Omental fat pad (tissue), 4 donors: ENCODE measurements around the gene UCK2. TPM values are rescaled to one million over a fixed set of nuclear protein-coding genes. Genes with fewer than 3 reads are reported as not detected.

Experiments used
- ATAC-seq: fragments of 150-250 bp; one replicate; pipeline ENCODE4 v1.9.1; 2016; ENCODE audit warnings: mild to moderate bottlenecking, moderate library complexity; ENCODE audit not compliant: low FRiP score
- DNase-seq: peaks from one replicate; pipeline ENCODE4 v3.0.0-alpha.2; 2019; ENCODE audit warnings: low spot score
- total RNA-seq, 4 donors: library from RNA; depleted of rRNA; stranded (reverse); fragments of >200 nt; gene quantifications; one replicate each; pipeline ENCODE4 v1.1.0, GENCODE V29; 2016
- TF ChIP-seq, protein P1 (sequence below), 3 donors: fragments of 450-650 bp; IDR thresholded peaks; one replicate each; pipeline ENCODE4 v1.5.1; 2016 to 2017; ENCODE audit warnings: antibody characterized with exemption in 3 of 3, mild to moderate bottlenecking in 3 of 3, moderate library complexity in 2 of 3

Gene UCK2
- total RNA-seq, 4 donors from 2014 or later = 19.3 to 93.9 (median 22.3) TPM

DNA sequence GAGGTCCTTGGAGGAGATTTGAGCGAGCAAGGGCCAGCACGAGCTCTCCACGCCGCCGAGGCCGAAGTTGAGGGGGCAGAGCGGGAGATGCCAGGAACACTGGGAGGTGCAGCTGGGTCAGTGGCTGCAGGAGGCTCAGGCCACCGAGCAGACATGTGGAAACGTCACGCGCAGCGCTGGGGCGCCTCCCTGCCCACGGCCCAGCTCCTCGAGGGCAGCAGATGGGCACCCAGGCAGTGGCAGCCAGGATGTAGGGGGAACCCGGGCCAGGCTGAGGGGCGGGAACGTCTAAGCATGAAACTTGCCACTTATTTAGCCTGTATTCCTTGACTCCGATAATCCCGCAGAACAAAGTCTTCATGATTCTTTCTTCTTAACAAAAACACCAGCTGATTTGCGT is 114.1 kb downstream of the UCK2 start:
- TF ChIP-seq, protein P1, sequence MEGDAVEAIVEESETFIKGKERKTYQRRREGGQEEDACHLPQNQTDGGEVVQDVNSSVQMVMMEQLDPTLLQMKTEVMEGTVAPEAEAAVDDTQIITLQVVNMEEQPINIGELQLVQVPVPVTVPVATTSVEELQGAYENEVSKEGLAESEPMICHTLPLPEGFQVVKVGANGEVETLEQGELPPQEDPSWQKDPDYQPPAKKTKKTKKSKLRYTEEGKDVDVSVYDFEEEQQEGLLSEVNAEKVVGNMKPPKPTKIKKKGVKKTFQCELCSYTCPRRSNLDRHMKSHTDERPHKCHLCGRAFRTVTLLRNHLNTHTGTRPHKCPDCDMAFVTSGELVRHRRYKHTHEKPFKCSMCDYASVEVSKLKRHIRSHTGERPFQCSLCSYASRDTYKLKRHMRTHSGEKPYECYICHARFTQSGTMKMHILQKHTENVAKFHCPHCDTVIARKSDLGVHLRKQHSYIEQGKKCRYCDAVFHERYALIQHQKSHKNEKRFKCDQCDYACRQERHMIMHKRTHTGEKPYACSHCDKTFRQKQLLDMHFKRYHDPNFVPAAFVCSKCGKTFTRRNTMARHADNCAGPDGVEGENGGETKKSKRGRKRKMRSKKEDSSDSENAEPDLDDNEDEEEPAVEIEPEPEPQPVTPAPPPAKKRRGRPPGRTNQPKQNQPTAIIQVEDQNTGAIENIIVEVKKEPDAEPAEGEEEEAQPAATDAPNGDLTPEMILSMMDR (IDR thresholded peaks at IDR 0.05) = no peak
- DNase-seq = no peak
- ATAC-seq = no peak

DNA sequence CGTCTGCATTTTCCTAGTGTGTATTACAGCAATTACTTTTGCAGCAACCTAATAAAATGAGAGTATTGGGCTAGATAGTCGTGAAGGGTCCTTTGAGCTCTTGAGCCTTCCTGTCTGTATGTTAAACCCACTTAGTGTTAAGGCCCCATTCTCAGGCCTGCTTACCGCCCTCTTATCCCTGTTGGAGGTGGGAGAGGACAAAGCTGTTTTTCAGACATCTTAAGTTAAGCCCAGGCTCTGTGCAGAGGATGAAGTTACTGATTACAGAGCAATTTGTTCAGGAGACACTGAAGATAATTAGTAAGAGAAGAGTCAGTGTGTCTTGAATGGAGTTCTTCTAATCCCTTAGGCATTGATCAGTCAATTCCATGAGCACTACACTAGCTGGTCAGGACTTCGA is 114.6 kb downstream of the UCK2 start:
- ATAC-seq = no peak
- TF ChIP-seq, protein P1 (IDR thresholded peaks at IDR 0.05) = no peak

DNA sequence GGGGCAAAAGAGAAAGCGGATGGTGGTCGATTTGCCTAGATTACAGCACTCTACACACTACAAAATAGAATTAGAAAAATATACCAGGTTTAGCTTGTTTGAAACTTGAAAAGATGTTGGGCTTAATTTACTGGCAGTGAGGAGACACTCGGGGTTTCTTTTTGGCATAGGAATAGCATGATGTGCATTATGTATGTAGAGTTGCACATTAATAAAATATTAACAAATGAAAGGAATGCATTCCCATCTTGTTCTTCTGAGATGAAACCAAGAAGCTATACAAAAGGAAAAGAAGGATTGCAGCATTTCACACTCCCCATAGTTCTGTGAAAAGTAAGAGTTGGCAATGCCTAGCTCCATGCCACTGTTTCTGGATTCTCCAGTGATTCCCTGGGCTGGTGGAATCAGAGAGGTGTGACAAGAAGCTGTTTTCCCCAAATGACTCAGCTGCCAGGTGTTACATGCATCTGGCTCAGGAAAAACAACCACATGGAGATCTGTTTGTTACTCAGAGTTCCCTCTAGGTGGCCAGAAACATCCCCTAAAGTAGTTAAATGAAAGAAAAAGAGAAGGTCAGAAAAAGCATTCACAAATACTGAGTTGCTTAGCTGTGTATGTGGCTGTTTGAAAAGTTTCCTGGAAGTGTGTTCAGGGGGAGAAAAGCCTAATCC is 115.6 kb downstream of the UCK2 start:
- ATAC-seq = no peak
- no peak for DNase-seq
- TF ChIP-seq, protein P1 (IDR thresholded peaks at IDR 0.05) = no peak

More for the DNA sequence above, 114.6 kb downstream of the UCK2 start:
- no peak for DNase-seq

DNA sequence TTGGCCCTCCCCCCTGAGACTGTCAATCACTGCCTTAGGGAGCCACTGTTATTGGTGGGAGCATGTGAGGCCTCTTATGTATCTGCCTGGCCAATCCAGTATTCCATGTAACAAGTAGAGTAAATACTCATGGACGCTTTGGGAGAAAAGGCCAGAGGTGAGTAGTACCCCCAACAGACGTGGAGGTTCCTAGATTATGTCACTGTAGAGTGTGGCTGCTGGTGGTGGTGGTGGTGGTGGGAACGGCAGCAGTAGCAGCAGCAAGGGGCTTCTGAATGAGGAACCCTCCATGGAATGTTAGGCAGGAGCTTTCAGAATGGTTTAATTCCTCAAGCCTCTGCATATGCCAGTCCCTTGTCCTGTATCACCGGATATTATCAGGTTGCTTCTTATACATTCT is 118.5 kb downstream of the UCK2 start:
- ATAC-seq (no peak), DNase-seq (no peak)
- TF ChIP-seq, protein P1 (IDR thresholded peaks at IDR 0.05) = no peak

DNA sequence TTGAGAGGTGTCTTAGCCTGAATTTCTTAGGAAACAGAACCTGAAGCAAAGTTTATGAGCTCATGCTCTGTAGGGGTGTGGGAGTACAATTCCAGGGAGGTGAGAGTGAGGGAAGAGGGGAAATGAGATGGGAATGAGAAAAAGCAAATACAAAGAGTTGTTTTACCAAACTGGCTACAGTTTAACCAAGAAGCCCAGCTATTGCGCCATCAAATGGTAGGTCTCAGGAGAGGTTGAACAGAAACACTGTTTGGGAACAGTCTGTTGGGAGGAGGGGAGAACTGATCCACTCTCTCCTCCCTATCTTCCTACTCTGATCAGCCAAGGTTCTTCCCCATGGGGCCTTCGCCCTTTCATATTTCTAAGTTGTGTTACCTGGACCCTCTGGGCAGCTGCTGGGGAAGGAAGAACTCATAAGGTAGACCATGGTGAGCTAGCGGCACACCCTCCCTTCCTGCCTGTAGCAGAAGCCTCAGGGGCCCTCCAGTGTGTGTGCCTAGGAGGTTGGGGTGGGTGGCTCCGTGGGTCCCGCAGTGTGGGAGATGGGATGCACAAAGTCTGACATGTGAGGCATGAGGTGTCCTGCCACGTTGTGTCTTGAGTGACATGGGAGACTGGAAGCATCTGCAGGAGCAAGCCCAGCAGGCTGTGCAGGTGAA is 120.5 kb downstream of the UCK2 start:
- TF ChIP-seq, protein P1 (IDR thresholded peaks at IDR 0.05) = no peak
- ATAC-seq = no peak

DNA sequence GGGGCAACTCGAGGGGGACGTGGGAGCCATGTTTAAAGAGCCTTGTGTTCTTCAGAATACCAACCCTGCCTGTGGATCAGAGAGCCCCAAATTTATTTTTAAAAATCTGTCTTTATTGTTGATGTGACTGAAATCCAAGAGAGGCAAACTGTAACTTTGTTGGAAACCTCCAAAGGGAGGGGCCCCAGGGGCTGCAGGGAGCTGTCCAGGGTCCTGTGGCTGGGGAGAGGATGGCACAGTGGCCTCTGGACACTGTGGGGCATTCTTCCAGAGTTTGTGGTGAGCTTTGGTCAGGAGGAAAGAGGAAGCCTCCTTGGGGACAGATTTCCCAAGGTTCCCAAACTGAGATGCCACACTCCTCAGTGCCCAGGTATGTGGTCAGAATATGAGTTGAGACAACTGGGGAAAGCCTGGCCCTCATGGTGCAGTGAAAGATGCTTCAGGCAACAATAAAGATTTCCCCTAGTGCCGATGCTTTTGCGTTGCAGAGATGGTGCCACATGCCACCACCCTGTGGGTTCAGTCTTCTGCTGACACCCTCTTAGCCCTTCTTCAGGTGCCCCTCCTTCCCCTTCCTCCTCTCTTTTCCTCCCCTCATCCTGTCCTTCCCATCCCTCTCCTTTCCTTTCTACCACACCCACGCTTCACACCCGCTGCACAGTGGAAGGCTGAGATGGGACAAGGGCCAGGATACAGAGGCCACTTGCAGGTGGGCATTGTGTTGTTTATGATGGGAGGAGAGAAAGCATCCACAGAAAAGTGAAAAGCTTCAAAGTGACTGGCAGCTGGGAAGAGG is 122.1 kb downstream of the UCK2 start:
- no peak for ATAC-seq
- TF ChIP-seq, protein P1 (IDR thresholded peaks at IDR 0.05) = no peak
- DNase-seq = no peak

More for the DNA sequence above, 120.5 kb downstream of the UCK2 start:
- DNase-seq = no peak
